22Rv1 (cell line): ENCODE measurements around the gene ATAD1.

Experiments
- CTCF ChIP-seq: fragments of 450-650 bp; IDR thresholded peaks from 2 replicates; pipeline ENCODE4 v1.5.1; 2017; ENCODE audit warnings: mild to moderate bottlenecking
- ZFX ChIP-seq: fragments of 450-650 bp; IDR thresholded peaks from 2 replicates; pipeline ENCODE4 v1.6.1; 2017; ENCODE audit warnings: antibody characterized with exemption, borderline replicate concordance

DNA sequence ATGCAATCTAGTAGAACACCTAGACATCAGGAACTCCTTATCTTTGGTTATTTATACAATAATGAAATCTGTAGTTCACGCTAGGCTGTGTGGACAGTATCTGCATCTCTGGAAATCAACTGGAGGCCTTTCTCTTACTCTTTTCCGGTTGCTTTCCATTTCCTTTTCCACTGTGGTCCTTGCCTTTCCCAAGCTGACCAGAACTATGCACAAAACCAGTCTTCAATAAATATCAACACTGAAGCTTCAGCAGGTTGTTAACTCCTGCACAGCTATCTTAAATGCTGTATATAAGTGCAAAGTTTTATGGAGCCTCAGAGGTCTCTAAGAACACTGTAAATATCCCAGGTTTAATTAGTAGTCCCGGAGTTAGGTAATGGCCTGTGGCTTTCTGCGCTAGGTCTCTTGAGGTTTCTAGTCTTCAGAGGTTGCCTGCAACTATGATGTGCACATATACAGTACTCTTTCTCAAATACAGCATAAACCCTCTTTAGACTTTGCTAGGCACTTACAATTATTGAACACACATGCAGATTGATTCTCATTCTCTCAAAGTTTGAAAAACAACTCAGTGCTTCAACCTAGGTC is 42.9 kb upstream of the ATAD1 start:
- TF ChIP-seq CTCF = no peak
- TF ChIP-seq ZFX = no peak
